Measurements from ENCODE around the gene CPVL.

The CPVL gene

DNA sequence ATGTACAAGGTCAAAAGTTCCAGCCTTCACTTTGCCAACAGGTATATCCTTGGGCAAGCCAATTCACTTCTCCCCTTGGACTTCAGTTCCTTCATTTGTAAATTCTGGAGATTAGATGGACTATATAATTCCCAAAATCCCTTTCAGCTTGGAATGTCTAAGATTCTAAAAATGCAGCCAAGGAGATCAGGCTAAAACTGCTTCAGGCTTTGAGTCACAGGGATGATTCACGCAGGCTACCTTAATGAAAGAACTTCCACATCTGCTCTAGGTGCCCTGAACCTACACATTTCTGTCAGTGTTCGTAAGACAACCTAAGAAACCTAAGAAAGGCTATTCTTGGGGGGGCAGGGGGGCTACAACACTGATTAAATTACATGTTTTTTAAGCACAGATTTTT lies 7.1 kb downstream of the CPVL start:
- no peak overlapping the region for H3K4me3 ChIP-seq (ENCODE audit: low read depth, low read length)
- no peak for DNase-seq (ENCODE audit: low read depth)
- in situ Hi-C loops (cut with HindIII; ENCODE audit: low sequenced_read_pairs): no loop called here
- TF ChIP-seq, protein P1, sequence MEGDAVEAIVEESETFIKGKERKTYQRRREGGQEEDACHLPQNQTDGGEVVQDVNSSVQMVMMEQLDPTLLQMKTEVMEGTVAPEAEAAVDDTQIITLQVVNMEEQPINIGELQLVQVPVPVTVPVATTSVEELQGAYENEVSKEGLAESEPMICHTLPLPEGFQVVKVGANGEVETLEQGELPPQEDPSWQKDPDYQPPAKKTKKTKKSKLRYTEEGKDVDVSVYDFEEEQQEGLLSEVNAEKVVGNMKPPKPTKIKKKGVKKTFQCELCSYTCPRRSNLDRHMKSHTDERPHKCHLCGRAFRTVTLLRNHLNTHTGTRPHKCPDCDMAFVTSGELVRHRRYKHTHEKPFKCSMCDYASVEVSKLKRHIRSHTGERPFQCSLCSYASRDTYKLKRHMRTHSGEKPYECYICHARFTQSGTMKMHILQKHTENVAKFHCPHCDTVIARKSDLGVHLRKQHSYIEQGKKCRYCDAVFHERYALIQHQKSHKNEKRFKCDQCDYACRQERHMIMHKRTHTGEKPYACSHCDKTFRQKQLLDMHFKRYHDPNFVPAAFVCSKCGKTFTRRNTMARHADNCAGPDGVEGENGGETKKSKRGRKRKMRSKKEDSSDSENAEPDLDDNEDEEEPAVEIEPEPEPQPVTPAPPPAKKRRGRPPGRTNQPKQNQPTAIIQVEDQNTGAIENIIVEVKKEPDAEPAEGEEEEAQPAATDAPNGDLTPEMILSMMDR (IDR thresholded peaks at IDR 0.05; ENCODE audit: low read depth, low read length, missing control alignments): no peak

DNA sequence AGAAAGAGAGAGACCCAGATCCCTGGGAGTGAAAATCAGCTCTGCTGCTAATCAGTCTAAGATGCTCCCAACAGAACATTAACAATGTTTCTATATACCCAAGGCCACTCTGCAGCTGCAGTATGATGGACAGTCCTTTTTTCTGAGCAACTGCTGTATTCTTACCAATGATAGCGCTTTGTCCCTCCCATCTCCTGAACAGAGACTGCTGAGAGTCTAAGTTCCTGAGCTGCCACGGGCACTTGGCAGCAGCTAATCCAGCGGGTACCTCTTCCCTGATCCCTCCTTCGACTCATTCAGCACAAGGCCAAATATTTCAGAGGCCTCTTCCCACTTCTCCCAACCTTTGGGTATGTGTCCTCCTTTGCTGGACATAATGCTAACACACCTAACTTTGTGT lies 7.7 kb downstream of the CPVL start:
- no peak for DNase-seq (ENCODE audit: low read depth)
- TF ChIP-seq, protein P1 (IDR thresholded peaks at IDR 0.05; ENCODE audit: low read depth, low read length, missing control alignments): no peak
- H3K4me3 ChIP-seq (ENCODE audit: low read depth, low read length): no peak overlapping the region
- in situ Hi-C loops (cut with HindIII; ENCODE audit: low sequenced_read_pairs): no loop called here

DNA sequence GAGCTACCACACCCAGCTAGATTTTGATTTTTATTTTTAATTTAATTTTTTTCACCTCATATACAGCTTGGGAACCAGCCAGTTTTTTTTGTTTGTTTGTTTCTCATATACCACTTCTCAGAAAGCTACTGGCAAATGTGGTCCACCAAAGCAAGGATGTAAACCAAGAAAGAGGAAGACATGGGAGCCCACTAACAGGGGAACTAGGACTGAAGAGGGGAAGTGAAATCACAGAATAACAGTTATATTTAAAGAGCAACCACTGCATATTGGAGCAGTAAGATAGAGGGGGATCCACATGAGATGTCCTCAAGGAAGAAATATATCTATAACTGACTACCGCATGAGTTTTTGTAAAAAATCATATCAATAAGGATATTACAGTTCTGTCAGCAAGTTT lies 10.5 kb downstream of the CPVL start:
- in situ Hi-C loops (cut with HindIII; ENCODE audit: low sequenced_read_pairs): no loop called here
- H3K4me3 ChIP-seq (ENCODE audit: low read depth, low read length): no peak overlapping the region
- no peak for DNase-seq (ENCODE audit: low read depth)
- TF ChIP-seq, protein P1 (IDR thresholded peaks at IDR 0.05; ENCODE audit: low read depth, low read length, missing control alignments): no peak

DNA sequence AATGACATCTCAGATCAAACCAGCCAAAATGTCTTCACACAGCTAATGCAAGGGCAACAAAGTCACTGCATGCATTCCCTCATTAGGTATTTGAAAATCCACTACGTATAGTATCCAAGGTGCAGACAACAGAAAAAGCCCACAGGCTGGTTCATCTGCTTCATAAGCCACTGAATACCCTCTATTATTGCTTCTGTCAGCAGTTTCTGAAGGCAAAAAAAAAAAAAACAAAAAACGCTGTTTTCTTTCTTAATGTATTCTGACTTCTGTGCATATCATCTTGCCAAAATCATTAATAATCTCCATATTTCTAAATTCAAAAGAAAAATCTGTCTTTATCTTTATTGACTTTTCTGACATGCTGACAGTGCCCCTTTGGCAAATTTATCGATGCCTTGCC lies 13.4 kb downstream of the CPVL start:
- no peak overlapping the region for H3K4me3 ChIP-seq (ENCODE audit: low read depth, low read length)
- TF ChIP-seq, protein P1 (IDR thresholded peaks at IDR 0.05; ENCODE audit: low read depth, low read length, missing control alignments): no peak
- in situ Hi-C loops (cut with HindIII; ENCODE audit: low sequenced_read_pairs): no loop called here
- DNase-seq (ENCODE audit: low read depth): no peak

DNA sequence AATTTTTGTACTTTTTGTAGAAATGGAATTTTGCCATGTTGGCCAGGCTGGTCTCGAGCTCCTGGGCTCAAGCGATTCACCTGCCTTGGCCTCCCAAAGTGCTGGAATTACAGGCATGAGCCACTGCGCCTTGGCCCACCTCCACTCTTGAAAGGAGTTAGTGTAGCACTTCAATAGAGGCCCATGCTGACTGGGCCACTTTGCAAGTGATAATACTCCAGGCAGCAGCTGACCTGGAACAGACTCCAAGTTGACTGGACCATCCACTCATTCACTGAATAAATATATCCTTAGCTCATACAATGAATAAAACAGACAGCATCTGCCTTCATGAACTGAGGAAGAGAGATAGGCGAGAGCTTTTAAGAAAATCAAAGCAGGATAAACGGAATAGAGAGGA lies 14.7 kb downstream of the CPVL start:
- in situ Hi-C loops (cut with HindIII; ENCODE audit: low sequenced_read_pairs): no loop called here

DNA sequence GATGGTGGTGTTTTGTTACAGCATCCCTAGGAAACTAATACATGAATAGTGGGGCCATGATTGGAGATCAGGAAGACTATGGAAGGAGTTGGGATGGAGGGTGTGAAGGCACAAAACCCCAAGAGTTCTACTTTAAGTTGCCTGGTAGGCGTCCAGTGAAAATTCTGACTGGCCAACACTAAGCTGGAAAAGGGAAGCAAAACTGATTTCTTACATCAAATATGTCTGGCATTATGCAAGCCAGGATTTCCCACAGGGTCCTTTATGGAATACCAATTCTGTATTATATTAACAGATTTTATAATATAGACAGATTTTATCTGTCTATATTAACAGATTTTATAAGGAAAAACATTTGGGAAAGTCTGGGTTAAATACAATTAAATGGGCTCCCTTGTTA lies 16.2 kb downstream of the CPVL start:
- no peak overlapping the region for H3K4me3 ChIP-seq (ENCODE audit: low read depth, low read length)
- no peak for DNase-seq (ENCODE audit: low read depth)
- TF ChIP-seq, protein P1 (IDR thresholded peaks at IDR 0.05; ENCODE audit: low read depth, low read length, missing control alignments): no peak
- in situ Hi-C loops (cut with HindIII; ENCODE audit: low sequenced_read_pairs): no loop called here

More for the DNA sequence above, 14.7 kb downstream of the CPVL start:
- no peak overlapping the region for H3K4me3 ChIP-seq (ENCODE audit: low read depth, low read length)
- TF ChIP-seq, protein P1 (IDR thresholded peaks at IDR 0.05; ENCODE audit: low read depth, low read length, missing control alignments): no peak
- no peak for DNase-seq (ENCODE audit: low read depth)

DNA sequence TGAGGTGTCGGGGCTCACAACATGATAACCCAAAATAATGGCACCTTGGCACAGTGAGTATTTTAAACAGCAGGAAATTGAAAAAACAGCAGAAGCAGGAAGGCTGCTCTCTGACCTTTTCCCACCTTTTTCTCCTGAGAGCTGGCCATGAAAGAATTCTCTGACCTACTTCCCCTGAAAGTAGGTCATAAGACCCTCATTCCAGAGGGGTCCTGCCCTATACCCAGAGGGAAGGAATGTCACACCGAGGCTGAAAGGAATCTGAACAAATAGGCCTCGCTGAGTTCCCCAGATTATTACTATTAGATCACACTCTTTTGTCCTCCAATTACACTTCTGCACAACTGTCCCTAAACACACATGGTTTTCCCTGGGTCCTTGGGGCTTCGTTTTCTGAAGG lies 18.8 kb downstream of the CPVL start:
- in situ Hi-C loops (cut with HindIII; ENCODE audit: low sequenced_read_pairs): no loop called here
- H3K4me3 ChIP-seq (ENCODE audit: low read depth, low read length): no peak overlapping the region
- DNase-seq (ENCODE audit: low read depth): no peak
- TF ChIP-seq, protein P1 (IDR thresholded peaks at IDR 0.05; ENCODE audit: low read depth, low read length, missing control alignments): no peak

Data from astrocyte of the cerebellum (primary cell).